ENCODE results near the gene BBS10.
"Not testable (repeated sequence)": the region's sequence is repeated elsewhere in the genome, so short reads cannot be mapped to it uniquely, and the experiment has no call there.

Gene BBS10

DNA sequence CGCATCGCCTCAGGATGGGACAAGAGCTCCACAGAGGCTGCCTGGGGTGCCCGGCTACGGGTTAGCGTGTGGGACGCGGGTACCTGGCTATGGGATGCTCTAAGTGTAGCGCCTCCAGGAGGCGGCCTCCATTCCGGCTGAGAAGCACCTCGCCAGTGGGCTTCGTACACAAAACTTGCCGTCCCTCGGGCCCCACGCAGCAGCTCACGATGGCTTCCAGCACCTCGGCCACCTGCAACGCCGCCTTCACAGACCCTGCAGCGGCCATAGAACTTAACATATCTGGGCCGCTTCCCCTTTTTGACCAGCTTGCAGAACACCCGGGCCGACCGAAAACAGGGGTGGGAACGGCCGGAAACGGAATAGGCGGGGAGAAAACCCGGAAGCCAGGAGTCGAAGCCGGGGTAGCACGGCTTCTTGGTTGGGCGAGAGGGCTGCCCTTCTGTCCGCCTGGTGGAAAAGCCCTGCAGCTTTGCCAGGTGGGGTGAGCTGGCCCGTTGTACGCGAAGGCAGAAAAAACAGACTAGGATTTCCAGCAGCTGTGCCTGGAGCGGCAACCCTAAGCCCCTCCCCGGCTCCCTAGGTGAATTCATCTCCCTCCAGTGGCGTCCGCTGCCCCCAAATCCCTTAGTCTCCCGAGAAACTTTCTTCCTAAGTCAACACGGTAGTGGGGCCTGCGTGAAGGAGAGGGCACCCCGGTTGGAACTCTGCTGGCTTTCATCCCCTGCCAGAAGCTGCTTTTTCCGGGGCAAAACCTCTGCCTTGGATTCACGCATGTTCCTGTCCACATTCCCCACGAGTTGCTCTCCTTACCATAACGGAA is at the start of gene BBS10:
TSS of gene BBS10 (minus strand) at position 337 of the 823 bp plus-strand sequence. CDS start at position 280, 57 bp downstream.
- peak; percentile 98 for DNase-seq

DNA sequence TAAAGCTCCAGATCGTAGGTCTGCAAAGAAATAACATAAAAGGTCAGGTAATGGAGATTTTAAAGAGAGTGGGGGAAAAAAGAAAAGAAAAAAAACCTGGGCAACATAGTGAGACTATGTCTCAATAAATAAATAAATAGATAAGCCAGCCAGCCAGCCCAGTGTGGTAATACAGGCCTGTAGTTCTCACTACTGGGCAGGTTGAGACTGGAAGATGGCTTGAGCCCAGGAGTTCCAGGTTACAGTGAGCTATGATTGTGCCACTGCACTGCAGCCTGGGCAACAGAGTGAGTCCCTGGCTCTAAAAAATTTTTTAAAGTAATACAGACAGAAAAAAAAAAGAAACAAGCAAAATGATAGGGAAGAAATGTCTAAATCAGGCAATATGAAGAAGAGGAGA is 43.2 kb upstream of the BBS10 start:
- no peak for DNase-seq

DNA sequence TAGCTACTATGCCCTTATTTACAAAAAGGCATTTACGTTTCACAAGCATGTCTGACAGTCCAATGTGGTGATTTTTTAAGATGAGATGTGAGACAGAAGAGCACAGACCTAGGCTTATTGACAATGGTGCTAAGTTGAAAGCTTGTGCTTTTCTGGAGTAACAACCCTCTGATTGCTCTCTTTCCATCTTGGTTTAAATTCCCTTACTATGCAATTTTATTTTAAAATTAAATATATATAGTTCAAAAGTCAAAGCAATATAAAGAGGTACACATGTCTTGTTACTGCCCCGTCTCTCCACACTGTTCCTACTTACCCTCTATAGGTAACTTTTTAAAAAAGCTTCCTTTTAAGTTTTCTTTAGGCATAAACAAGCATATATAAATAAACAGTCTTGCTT is 39.4 kb upstream of the BBS10 start:
- DNase-seq = no peak

DNA sequence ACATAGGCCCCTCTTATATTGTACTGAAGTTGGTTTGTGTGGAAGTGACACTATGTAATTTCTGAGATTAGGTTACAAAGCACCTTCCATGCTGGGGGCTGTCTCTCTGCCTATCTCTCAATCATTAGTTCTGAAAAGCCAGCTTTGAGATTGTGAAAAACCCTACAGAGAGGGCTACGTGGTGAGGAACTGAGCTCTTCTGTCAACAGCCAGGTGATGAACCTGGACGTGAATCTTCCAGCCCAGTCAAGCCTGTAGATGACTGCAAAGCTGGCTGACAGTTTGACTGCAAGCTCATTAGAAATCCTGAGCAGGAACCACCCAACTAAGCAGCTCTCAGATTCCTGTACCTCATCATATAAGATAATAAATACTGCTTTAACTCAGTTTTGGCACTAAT is 36.3 kb upstream of the BBS10 start:
- DNase-seq = no peak

DNA sequence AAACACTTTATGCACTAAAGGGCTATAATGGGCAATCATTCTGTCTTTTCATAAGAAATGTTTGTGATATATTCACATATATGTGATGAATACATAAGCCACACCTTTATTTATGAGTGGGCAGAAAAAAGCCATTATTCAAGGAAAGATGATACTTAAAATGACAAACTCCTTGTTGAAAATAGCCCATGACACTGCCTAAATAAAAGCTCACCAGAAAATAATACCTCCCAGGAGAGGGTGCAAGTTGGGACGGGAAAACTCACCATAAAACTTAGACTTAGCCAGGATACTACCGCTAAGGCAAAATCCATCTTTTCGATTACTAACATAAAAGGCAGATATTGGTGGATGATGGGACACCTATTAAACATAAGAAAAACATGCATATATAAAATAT is 35.8 kb upstream of the BBS10 start:
- no peak for DNase-seq

DNA sequence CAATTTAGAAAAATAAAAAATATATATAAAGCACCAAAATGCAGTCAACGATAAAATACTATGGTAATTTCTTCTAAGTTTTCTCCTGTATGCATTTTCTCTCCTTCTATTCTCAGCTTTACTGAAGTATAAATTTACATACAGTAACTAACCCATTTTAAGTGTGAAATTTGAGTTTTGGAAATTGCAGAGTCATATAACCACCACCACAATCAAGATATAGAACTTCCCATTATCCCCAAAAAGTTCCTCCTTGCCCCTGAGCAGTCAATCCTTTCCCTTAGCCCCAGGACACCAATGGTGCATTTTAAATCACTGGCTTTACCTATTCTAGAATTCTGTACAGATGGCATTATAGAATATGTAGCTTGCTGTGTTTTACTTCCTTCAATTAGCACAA is 31.0 kb upstream of the BBS10 start:
- DNase-seq = no peak

DNA sequence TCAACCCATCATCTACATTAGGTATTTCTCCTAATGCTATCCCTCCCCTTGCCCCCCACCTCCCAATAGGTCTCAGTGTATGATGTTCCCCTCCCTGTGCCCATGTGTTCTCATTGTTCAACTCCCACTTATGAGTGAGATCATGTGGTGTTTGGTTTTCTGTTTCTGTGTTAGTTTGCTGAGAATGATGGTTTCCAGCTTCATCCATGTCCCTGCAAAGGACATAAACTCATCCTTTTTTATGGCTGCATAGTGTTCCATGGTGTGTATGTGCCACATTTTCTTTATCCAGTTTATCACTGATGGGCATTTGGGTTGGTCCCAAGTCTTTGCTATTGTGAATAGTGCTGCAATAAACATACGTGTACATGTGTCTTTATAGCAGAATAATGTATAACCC is 28.7 kb upstream of the BBS10 start:
- DNase-seq = not testable (repeated sequence)

DNA sequence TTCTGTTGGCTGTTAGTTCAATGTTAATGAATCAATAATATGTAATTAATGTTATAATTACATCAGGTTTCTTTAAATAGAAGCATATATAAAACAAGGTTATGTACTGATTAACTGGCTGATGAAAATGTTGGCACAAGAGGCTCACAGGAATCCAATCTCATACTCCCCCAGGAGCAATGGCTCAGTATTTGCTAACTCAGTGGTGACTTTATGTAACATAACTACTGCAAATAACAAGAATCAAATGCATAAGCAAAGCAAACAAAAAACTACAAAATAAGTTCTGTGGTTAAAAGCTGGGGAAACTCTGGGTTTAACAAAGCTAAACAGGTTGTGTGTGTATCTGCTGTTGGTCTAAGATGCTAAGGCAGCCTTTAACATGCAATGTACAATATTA is 27.7 kb upstream of the BBS10 start:
- no peak for DNase-seq

DNA sequence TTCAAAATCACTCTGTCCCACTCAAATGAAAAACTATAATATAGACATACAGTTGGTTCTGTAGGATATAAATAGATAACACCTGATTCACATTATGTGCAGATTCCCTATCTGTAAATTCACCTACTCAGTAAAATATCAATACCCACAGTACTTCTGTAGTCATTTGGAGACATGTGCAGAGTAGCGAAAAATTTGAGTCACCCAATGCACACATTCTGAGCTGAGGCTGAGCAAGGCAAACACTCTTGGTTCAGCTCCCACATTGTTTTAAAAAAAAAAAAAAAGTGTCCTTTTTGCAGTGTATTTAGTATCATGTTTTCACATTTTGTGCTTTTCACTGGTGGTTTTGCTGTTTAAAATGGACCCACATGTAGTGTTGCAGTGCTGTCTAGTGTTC is 27.3 kb upstream of the BBS10 start:
- DNase-seq = no peak

DNA sequence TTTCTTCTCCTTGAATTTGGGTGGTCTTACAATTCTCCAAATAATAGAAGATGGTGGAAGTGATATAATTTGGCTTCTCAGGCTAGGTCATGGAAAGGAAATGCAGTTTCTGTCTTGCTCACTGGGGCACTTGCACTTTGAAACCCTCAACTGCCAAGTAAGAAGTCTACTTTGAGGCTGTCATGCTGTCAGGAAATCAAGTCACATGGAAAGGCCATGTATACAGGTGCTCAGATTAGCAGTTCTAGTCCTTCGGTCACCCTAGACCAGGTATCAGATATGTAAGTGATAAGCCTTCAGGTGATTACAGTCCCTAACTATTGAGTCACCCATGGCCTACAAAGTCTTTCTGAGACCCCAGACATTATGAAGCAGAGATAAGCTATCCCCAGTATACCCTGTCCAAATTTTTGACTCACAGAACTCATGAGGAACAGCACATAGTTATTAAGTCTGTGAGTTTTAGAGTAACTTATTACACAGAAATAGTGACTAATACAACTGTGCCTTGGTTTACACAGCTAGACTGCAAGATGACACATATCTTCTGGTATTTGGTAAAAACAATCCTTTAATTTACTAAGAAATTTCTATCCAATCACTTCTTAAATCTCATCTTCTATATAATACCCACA is 26.3 kb upstream of the BBS10 start:
- DNase-seq = no peak

DNA sequence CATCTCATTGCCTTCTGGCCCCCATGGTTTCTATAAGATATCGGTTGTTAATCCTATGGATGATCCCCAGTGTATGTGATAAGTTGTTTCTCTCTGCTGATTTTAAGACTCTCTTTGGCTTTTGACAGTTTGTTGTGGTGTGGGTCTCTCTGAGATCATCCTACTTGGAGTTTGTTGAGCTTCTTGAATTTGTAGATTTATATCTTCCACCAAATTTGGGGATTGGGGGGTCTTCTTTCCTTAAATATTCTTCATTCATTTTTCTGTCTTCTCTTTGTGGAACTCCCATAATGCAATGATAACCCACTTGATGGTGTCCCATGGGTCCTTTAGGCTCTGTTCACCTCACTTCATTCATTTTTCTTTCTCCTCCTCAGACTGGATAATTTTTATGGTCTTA is 20.0 kb upstream of the BBS10 start:
- no peak for DNase-seq

DNA sequence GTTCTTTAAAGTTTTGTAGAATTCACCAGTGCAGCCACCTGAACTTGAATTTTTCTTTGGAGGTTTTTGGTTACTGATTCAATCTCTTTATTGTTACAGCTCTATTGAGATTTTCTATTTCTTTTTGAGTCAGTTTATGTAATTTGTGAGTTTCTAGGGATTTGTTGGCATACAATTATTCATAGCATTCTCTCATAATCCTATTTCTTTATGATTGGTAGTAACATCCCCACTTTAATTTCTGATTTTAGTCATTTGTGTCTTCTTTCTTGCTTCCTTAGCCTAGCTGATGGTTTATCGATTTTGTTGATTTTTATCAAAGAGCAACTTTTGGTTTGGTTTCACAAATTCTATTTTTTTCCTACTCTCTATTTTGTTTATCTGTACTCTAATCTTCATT is 17.9 kb upstream of the BBS10 start:
- no peak for DNase-seq

DNA sequence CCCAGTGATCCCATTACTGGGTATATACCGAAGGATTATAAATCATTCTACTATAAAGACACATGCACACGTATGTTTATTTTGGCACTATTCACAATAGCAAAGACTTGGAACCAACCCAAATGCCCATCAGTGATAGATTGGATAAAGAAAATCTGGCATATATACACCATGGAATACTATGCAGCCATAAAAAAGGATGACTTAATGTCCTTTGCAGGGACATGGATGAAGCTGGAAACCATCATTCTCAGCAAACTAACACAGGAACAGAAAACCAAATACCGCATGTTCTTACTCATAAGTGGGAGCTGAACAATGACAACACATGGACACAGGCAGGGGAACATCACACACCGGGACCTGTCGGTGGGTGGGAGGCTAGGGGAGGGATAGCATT is 15.9 kb upstream of the BBS10 start:
- not testable (repeated sequence) for DNase-seq

DNA sequence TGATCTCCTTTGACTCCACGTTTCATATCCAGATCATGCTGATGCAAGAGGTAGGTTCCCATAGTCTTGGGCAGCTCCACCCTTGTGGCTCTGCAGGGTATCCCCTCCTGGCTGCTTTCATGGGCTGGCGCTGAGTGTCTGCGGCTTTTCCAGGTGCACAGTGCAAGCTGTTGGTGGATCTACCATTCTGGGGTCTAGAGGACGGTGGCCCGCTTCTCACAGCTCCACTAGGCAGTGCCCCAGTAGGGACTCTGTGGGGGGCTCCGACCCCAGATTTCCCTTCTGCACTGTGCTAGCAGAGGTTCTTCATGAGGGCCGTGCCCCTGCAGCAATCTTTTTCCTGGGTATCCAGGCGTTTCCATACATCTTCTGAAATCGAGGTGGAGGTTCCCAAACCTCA is 12.1 kb upstream of the BBS10 start:
- DNase-seq = no peak

DNA sequence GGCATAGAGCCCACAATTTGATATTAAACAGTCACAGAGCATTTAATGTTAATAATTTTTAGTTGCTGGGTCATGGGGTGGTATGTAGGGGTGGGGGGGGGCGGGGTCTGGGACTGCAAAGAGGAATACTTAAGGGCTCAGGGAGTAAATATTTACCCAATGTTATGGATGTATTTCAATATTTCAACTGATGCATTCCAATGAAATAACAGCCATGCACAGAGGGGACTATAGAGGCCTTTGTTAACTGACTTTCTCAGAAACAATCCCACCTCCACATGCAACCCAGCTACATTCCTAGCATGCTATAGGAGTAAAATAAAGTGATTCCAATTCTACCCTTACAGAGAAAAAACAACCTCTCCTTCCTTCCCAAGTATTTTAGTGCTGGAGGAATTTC is 7.9 kb upstream of the BBS10 start:
- no peak for DNase-seq

DNA sequence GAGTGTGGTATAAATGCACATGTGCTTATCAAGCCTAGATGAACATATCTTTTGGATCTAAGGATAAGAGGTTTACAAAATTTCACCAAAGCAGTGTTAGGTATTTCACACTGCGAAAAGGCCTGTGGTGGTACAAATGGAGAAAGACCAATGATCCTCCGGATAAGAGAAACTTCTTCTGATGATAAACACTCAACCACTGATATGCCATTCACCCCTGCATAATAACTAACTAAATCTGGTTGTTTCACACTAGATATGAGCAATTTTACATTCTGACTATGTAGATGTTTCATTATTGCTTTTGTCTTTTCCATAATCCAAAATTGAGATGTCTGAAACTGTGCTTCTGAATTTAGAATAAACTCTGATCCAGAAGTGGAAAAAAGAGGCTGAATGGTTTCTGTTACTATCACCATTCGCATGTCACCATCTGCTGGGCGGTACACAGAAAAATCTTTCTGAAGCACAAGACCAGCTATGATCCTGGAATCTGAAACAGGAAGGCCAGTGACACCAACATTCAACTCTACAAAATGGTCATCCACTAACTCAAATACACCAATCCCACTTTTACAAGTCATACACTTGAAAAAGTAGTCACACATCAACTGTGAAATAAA is 1.3 kb downstream of the BBS10 start:
- DNase-seq = no peak

DNA sequence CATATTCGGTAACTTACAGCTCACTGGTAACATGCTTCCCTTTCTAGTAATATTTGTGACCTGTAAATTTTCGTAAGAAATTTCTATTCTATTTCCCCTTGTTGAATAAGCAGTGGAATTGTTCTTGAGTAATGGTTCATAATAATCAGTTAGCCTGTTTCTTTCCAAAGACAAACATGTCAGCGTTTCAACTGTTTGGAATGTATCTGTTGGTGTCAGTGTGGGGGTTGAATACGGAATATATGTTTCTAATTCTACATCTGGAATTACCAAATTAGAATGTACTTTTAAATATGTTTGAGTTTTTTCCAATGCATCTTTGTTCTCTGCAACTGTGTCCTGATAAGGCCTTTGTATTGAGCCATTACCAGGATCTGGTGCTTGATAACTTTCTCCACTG is 2.0 kb downstream of the BBS10 start:
- DNase-seq = no peak

DNA sequence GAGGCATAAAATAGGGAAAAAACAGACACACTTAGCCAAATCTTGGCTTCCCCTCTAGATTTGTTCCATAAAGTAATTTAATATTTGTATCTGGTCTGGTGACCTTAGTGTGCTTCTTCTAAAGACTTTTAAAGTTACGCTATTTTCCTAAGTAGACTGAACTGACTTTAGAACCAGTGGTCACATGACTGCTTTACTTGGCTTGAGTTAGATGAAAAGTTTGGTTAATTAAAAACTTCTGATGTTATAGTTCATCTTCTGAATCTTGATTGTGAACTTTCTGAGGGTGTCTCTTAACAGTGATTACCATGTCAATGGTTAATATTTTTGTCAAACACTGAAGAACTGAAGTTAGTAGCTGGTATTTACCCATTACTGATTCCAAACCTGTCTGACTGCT is 2.6 kb downstream of the BBS10 start:
- DNase-seq = no peak

DNA sequence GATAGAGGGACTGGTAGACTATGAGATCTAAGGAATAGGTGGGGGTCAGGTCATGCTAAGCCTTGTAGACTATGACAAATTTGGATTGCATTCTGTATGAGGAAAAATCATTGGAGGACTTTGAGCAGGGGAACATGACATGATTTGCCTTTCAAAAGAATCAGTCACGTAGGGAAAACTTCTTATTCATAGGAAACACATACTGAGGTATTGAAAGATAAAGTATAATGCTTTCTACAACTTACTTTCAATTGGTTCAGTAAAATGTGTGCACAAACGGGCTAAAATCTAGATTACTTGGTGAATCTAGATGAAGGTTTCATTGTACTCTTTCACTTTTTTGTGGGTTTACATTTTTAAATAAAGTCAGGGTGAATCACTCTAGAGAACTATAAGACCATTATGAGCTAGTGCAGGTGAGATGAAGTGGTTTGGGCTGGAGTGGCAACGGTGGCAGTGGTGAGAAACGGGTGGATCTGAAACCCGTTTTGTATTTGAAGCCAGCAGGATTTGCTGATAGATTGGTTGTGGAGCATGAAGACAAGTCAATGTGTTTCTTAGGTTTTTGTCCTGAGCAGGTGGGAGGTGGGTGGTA is 6.7 kb downstream of the BBS10 start:
- DNase-seq = no peak

DNA sequence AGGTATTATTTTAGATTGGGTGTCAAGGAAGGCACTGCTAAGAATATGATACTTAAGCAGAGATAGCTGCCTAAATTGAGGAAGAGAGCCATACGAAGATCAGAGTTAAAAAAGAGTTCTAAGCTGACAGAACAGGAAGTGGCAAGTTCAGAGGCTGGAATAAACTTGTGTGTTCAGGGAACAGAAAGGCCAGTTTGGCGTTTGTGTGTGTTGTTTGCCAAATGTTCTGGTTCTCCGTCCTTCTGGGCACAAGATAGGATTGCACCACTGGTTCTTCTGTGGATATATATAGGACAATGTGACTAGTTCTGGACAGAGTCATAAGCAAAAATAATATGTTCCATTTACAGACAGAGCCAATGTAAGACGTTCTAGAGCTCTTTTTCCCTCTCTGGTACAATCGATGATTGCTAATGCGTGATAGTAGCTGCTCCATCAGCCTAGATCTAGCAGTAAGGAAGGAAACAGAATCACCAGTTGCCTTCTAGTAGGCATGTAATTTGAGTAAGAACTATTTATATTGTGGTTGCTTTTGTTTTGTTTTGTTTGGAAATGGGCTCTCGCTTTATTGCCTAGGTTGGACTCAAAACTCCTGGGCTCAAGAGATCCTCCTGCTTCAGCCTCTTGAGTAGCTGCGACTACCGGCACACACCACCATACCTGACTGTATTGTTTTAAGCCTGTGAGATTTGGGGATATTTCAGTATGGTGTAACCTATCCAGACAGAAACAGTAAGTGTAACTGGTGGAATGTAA is 7.4 kb downstream of the BBS10 start:
- no peak for DNase-seq

DNA sequence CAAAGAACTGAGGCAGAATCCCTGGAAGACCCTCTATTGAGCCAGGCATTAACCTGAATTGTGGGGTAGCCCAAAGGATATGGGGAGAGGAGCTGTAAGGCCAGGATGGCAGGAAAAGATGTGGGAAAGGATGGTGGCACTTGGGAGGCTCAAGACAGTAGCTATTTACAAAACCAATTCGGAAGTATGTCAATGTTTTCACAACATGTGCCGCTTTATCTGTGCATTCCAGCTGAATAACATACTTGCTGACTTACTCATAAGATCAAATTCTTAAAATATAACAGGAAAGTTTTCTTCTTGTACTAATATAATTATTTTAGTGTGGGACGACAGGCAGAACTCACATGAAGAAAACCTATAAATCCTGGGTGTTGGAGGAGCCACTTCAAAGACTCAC is 10.6 kb downstream of the BBS10 start:
- DNase-seq = no peak

DNA sequence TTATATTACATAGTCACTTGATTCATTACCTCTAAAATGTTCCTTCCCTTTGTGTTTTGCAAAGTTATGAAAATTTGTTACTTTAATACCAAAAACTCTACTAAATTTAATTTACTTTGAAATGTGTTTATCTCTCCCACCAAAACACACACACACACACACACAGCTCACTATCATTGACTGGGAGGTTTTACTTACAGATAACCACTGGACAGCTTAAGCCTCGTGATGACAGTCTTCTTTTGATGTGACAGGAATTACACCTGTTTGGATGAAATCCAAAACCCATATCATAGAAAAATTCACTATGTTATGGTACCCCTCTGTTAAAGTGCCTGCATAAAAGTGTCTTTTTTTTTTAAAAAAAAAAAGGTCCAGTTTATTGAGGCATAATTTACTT is 15.6 kb downstream of the BBS10 start:
- DNase-seq = no peak

DNA sequence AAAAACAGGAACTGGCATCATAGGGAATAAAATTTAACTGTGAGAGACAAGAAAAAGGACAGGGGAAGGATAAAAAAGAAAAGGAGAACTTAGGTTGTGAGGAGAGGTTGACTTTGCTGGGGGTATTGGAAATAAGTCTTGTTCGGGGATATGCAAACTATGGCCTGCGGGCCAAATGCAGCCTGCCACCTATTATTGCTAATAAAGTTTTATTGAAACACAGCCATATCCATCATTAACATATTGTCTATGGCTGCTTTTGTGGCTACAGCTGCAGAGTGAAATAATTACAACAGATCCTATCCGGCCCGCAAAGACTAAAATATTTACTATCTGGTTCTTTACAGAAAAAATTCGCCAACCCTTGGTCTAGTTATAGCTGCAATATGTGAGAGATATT is 18.6 kb downstream of the BBS10 start:
- no peak for DNase-seq

Measured in islet precursor cell (in vitro differentiated cells).